ENCODE measurements around the gene TRHDE.

DNA sequence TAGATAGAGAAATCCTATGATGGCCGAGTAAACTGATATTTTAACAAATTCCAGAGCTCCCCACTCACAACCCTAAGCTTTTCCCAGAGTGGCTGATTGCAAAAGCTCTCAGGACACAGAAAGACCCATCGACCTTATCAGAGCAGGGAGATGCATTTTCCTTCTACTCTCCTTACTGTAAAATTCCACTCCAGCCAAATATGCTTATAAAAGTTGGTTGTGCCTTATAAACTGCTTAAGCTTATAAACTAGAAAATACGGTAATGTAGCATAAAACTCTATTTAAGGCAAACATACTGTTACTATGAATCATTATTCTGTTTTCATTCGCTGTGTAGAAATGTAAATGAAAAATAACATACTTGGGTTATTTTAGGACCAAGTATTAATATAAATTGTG is 41.6 kb upstream of the TRHDE start:
- TF ChIP-seq, protein P1, sequence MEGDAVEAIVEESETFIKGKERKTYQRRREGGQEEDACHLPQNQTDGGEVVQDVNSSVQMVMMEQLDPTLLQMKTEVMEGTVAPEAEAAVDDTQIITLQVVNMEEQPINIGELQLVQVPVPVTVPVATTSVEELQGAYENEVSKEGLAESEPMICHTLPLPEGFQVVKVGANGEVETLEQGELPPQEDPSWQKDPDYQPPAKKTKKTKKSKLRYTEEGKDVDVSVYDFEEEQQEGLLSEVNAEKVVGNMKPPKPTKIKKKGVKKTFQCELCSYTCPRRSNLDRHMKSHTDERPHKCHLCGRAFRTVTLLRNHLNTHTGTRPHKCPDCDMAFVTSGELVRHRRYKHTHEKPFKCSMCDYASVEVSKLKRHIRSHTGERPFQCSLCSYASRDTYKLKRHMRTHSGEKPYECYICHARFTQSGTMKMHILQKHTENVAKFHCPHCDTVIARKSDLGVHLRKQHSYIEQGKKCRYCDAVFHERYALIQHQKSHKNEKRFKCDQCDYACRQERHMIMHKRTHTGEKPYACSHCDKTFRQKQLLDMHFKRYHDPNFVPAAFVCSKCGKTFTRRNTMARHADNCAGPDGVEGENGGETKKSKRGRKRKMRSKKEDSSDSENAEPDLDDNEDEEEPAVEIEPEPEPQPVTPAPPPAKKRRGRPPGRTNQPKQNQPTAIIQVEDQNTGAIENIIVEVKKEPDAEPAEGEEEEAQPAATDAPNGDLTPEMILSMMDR (IDR thresholded peaks at IDR 0.05; ENCODE audit: poor library complexity, severe bottlenecking) = no peak
- TF ChIP-seq POLR2AphosphoS5 (IDR thresholded peaks at IDR 0.05) (no peak), TAF1 (IDR thresholded peaks at IDR 0.05; ENCODE audit: low read depth) (no peak), MXI1 (conservative IDR thresholded peaks at IDR 0.05; ENCODE audit: poor library complexity, severe bottlenecking) (no peak), REST (IDR thresholded peaks at IDR 0.05; ENCODE audit: borderline replicate concordance) (no peak), EP300 (conservative IDR thresholded peaks at IDR 0.05; ENCODE audit: poor library complexity, severe bottlenecking) (no peak), RAD21 (conservative IDR thresholded peaks at IDR 0.05) (no peak)
